Astrocyte of the cerebellum (primary cell): ENCODE data around the gene FCER2.

Experiments used
- DNase-seq: peaks from one replicate; pipeline ENCODE4 v3.0.0-alpha.2; 2011; ENCODE audit warnings: low read depth
- H3K4me3 ChIP-seq: 2 replicates; pipeline ENCODE4 v1.5.1; 2011; ENCODE audit warnings: mild to moderate bottlenecking, low read depth, low read length, moderate library complexity
- CTCF ChIP-seq: IDR thresholded peaks from 2 replicates; pipeline ENCODE4 v1.5.1; 2012; ENCODE audit warnings: low read length, low read depth, moderate library complexity, mild to moderate bottlenecking; ENCODE audit errors: missing control alignments
- in situ Hi-C: cut with HindIII; loops from 2 replicates; pipeline ENCODE4 v1.10.0; 2017; ENCODE audit warnings: low sequenced_read_pairs

The FCER2 gene

DNA sequence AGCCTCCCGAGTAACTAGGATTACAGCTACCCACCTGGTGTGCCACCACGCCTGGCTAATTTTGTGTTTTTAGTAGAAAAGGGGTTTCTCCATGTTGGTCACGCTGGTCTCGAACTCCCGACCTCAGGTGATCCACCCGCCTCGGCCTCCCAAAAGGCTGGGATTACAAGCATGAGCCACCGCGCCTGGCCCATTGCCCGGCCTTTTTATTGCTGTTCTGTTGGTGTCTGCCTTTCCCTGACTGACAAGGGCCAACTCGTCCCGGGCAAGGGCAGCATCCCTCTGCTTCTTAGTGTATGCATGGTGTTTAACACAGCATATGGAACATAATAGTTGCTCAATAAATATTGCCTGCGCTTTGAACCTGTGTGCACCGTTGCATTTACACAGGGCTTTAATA lies 39.3 kb downstream of the FCER2 start:
- in situ Hi-C loops, result no loop called here
- no peak for DNase-seq
- H3K4me3 ChIP-seq, result no peak overlapping the region
- no peak for TF ChIP-seq CTCF

GRCh38 chr19:7661744-7662538 lies 40.0 kb downstream of the FCER2 start:
- no peak for DNase-seq
- H3K4me3 ChIP-seq, result no peak overlapping the region
- in situ Hi-C loops, result no loop called here
- no peak for TF ChIP-seq CTCF

GRCh38 chr19:7658219-7658686 lies 43.7 kb downstream of the FCER2 start:
- no peak overlapping the region for H3K4me3 ChIP-seq
- in situ Hi-C loops, result no loop called here
- no peak for TF ChIP-seq CTCF
- DNase-seq, result no peak

GRCh38 chr19:7657131-7657751 lies 44.7 kb downstream of the FCER2 start:
- H3K4me3 ChIP-seq, result no peak overlapping the region
- DNase-seq, result no peak
- in situ Hi-C loops, result no loop called here
- no peak for TF ChIP-seq CTCF

DNA sequence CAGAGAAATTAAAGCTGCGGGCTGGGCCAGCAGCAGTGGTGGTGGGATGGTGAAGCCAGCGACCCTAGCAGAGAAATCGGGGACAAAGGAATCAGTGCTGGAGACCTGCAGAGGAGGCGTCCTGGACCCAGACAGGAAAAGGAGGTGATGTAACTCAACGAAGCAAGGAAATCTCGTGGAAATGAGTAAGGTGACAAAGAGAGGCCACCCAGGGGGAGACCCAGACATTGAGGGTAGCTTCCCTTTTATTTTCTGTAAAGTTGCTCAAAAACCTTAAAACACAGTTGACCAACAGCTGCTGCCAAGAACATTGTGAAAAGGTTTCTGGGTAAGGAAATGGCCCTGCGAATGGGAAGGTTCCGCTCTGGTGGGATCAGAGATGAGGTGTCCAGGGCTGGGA lies 46.4 kb downstream of the FCER2 start:
- no peak overlapping the region for H3K4me3 ChIP-seq
- DNase-seq, result no peak
- in situ Hi-C loops, result no loop called here
- TF ChIP-seq CTCF, result no peak

DNA sequence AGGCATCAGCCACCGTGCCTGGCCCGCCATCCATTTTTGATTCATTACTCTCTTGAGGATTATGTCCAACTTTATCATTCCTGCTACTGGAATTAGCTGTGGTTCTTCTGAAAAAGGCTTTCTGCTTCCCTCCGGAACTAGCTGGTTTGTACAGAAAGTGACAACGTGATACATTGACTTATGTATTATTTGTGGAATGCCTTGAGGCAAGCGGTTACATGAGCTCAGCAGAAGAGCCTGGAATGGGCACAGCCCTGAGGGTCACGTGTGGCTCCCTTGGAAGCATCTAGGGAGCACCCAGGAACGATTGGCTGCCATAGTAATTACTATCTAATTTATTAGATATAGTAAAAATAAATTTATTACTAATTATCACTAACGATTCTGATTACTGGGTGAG lies 47.5 kb downstream of the FCER2 start:
- H3K4me3 ChIP-seq, result no peak overlapping the region
- DNase-seq, result no peak
- in situ Hi-C loops, result no loop called here
- TF ChIP-seq CTCF, result no peak
